K562 (cell line): ENCODE measurements around the gene CAPN8. TPM values are rescaled to one million over a fixed set of nuclear protein-coding genes. Genes with fewer than 3 reads are reported as not detected.

ENCODE experiments used
- ATF7 ChIP-seq: fragments of 450-650 bp; IDR thresholded peaks from 2 replicates; pipeline ENCODE4 v1.7.1; 2014; ENCODE audit warnings: mild to moderate bottlenecking, moderate library complexity
- C11orf30 ChIP-seq: fragments of 450-650 bp; IDR thresholded peaks from 2 replicates; pipeline ENCODE4 v1.6.1; 2016; ENCODE audit warnings: low read depth, mild to moderate bottlenecking
- ERF ChIP-seq: fragments of 450-650 bp; formaldehyde crosslinking; IDR thresholded peaks from 2 replicates; pipeline ENCODE4 v1.4.0; 2020; ENCODE audit warnings: mild to moderate bottlenecking, mixed read lengths
- ESRRB ChIP-seq: fragments of 250-450 bp; sonication (Bioruptor Pico); IDR thresholded peaks from 2 replicates; pipeline ENCODE4 v1.5.0; 2020; ENCODE audit warnings: mild to moderate bottlenecking, moderate library complexity, borderline replicate concordance
- FOXM1 ChIP-seq, 2 experiments: fragments of 450-650 bp in 1 of 2; sonication (generic) in 1 of 2; formaldehyde crosslinking in 1 of 2; IDR thresholded peaks; 2 replicates each; pipeline versions ENCODE4 v1.6.1 to v1.9.0; 2017 to 2022; ENCODE audit warnings: low read depth in 2 of 2, mild to moderate bottlenecking in 2 of 2, missing genetic modification reagents in 1 of 2, moderate library complexity in 1 of 2
- FUS ChIP-seq: fragments of 200-400 bp; formaldehyde crosslinking; optimal IDR thresholded peaks from 2 replicates; pipeline ENCODE3; 2017; ENCODE audit warnings: low read depth, low read length
- GATA2 ChIP-seq: sonication (generic); formaldehyde crosslinking; IDR thresholded peaks from 2 replicates; pipeline ENCODE4 v1.4.0; 2020; ENCODE audit warnings: mild to moderate bottlenecking, missing genetic modification reagents
- LEF1 ChIP-seq: fragments of 450-650 bp; IDR thresholded peaks from 2 replicates; pipeline ENCODE4 v1.6.1; 2016; ENCODE audit warnings: mild to moderate bottlenecking
- NCOA1 ChIP-seq: fragments of 450-650 bp; IDR thresholded peaks from 2 replicates; pipeline ENCODE4 v1.6.1; 2016; ENCODE audit warnings: low read depth
- NEUROD1 ChIP-seq: fragments of 150-350 bp; IDR thresholded peaks from 2 replicates; pipeline ENCODE4 v1.6.1; 2014; ENCODE audit warnings: borderline replicate concordance, low read length, low read depth; ENCODE audit not compliant: partially characterized antibody
- NFIC ChIP-seq: fragments of 450-650 bp; IDR thresholded peaks from 2 replicates; pipeline ENCODE4 v1.6.1; 2017; ENCODE audit warnings: mild to moderate bottlenecking, inconsistent platforms
- RBM39 ChIP-seq: fragments of 200-400 bp; formaldehyde crosslinking; optimal IDR thresholded peaks from 2 replicates; pipeline ENCODE3; 2018; ENCODE audit warnings: low read depth, low read length
- SMAD4 ChIP-seq: fragments of 250-450 bp; sonication (Bioruptor Pico); conservative IDR thresholded peaks from 2 replicates; pipeline ENCODE4 v1.8.0; 2021; ENCODE audit warnings: inconsistent platforms, mild to moderate bottlenecking, moderate library complexity
- SMC3 ChIP-seq: conservative IDR thresholded peaks from 2 replicates; pipeline ENCODE4 v1.6.1; 2011; ENCODE audit warnings: low read depth, low read length, improper control_type of control experiment; ENCODE audit not compliant: insufficient read depth
- TAL1 ChIP-seq: fragments of 450-650 bp; IDR thresholded peaks from 2 replicates; pipeline ENCODE4 v1.6.1; 2016; ENCODE audit warnings: mild to moderate bottlenecking
- ZNF133 ChIP-seq: fragments of 250-450 bp; sonication (Bioruptor Pico); IDR thresholded peaks from 2 replicates; pipeline ENCODE4 v1.4.0; 2020; ENCODE audit warnings: mild to moderate bottlenecking
- ZNF766 ChIP-seq: fragments of 200-800 bp; sonication (Bioruptor generic); conservative IDR thresholded peaks from 2 replicates; pipeline ENCODE4 v1.6.1; 2016; ENCODE audit warnings: missing genetic modification characterization, missing compliant biosample characterization
- polyA plus RNA-seq, 8 experiments: library from polyadenylated mRNA; depleted of rRNA in 4 of 8; stranded (reverse) in 5 of 8; unstranded in 3 of 8; fragments of >200 nt; fragmentation: Nextera tagmentation in 2 of 8; fragmentation: Illumina TruSeq in 1 of 8; extraction: Ambion mirVana in 2 of 8; extraction: Trizol in 1 of 8; gene quantifications; 2 replicates each; pipeline versions ENCODE4 v1.2.1 to v1.2.3, GENCODE V29; 2011 to 2014; ENCODE audit warnings: inconsistent platforms in 1 of 8, missing spikeins in 1 of 8
- total RNA-seq, 7 experiments: library from RNA; depleted of rRNA in 6 of 7; stranded (reverse); fragments of >200 nt in 6 of 7; fragmentation: Illumina TruSeq in 2 of 7; extraction: Trizol in 2 of 7; gene quantifications; 2 replicates each; pipeline versions ENCODE4 v1.2.1 to v1.2.3, GENCODE V29; 2011 to 2021; ENCODE audit warnings: low replicate concordance in 1 of 7
- TF ChIP-seq, protein P1 (sequence below): fragments of 450-650 bp; IDR thresholded peaks from 2 replicates; pipeline ENCODE4 v1.6.1; 2016; ENCODE audit warnings: low read depth, mild to moderate bottlenecking, moderate library complexity
- TF ChIP-seq, protein P2 (sequence below): IDR thresholded peaks from 2 replicates; pipeline ENCODE4 v1.6.1; 2016; ENCODE audit warnings: missing genetic modification characterization, missing compliant biosample characterization
- TF ChIP-seq, protein P3 (sequence below): fragments of 450-650 bp; formaldehyde crosslinking; IDR thresholded peaks from 2 replicates; pipeline ENCODE4 v1.4.0; 2020; ENCODE audit warnings: mild to moderate bottlenecking, moderate library complexity
- TF ChIP-seq, protein P4 (sequence below), 2 experiments: fragments of 450-650 bp in 1 of 2; sonication (generic) in 1 of 2; formaldehyde crosslinking; conservative IDR thresholded peaks; 2 replicates each; pipeline versions ENCODE4 v1.4.0 to v1.8.1; 2020 to 2022; ENCODE audit warnings: mild to moderate bottlenecking in 1 of 2, missing genetic modification reagents in 1 of 2
- TF ChIP-seq, protein P5 (sequence below): fragments of 450-650 bp; formaldehyde crosslinking; IDR thresholded peaks from 2 replicates; pipeline ENCODE4 v1.4.0; 2022; ENCODE audit warnings: missing genetic modification characterization

CAPN8 gene
- total and polyA plus RNA-seq, 9 of the 15 experiments (the other 6 are each of a cell fraction or from before 2014, with no cell fraction given), result 0.06 TPM; not detected in 8

DNA sequence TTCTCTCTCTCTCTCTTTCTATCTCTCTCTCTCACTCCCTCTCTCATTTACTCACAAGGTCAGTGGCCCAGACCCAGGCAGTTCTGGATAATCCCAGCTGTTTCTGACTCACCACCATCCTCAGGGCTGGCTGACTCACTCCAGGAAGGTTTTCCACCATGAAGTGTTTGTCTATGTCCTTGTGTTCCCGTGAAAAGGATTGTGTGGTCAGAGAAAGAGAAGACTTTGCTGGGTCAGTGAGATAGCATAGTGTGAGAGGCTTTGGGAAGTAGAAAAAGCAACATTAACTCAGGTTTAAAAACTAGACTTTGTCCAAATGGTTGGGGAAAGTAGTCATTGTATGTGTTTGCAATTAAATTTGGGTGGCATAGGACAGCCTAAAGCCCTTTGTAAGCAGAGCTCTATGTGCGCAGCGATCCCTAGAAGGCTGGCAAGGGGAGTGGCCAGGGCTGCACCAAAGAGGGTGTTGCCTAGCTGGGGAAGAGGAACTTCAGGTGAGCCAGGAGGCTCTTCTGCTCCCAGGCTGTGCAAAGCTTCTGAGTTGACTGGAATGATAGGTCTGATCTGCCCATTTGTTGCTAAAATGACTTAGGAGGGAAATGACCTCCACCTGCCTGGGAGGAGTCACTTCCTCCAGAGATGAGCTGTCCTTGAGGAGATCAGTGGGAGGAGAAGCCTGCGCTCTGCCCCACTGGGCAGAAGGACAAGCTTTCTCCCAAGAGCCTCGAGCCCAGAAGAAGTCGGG is 41.9 kb upstream of the CAPN8 start (continued):
- no peak for TF ChIP-seq FUS
- TF ChIP-seq RBM39, result no peak
- TF ChIP-seq, protein P1, sequence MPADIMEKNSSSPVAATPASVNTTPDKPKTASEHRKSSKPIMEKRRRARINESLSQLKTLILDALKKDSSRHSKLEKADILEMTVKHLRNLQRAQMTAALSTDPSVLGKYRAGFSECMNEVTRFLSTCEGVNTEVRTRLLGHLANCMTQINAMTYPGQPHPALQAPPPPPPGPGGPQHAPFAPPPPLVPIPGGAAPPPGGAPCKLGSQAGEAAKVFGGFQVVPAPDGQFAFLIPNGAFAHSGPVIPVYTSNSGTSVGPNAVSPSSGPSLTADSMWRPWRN, result no peak
- TF ChIP-seq, protein P2, sequence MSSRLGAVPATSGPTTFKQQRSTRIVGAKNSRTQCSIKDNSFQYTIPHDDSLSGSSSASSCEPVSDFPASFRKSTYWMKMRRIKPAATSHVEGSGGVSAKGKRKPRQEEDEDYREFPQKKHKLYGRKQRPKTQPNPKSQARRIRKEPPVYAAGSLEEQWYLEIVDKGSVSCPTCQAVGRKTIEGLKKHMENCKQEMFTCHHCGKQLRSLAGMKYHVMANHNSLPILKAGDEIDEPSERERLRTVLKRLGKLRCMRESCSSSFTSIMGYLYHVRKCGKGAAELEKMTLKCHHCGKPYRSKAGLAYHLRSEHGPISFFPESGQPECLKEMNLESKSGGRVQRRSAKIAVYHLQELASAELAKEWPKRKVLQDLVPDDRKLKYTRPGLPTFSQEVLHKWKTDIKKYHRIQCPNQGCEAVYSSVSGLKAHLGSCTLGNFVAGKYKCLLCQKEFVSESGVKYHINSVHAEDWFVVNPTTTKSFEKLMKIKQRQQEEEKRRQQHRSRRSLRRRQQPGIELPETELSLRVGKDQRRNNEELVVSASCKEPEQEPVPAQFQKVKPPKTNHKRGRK, result 0 out of 2 replicates have a peak, but pooled peaks have one; percentile 22
- TF ChIP-seq, protein P3, sequence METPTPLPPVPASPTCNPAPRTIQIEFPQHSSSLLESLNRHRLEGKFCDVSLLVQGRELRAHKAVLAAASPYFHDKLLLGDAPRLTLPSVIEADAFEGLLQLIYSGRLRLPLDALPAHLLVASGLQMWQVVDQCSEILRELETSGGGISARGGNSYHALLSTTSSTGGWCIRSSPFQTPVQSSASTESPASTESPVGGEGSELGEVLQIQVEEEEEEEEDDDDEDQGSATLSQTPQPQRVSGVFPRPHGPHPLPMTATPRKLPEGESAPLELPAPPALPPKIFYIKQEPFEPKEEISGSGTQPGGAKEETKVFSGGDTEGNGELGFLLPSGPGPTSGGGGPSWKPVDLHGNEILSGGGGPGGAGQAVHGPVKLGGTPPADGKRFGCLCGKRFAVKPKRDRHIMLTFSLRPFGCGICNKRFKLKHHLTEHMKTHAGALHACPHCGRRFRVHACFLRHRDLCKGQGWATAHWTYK (CRISPR knock-in tag), result no peak
- TF ChIP-seq NCOA1, result peak; percentile 27; the same call in 1 of the 2 replicates
- no peak for TF ChIP-seq SMC3
- TF ChIP-seq, protein P4, sequence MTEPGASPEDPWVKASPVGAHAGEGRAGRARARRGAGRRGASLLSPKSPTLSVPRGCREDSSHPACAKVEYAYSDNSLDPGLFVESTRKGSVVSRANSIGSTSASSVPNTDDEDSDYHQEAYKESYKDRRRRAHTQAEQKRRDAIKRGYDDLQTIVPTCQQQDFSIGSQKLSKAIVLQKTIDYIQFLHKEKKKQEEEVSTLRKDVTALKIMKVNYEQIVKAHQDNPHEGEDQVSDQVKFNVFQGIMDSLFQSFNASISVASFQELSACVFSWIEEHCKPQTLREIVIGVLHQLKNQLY (CRISPR knock-in tag; conservative IDR thresholded peaks at IDR 0.05), result no peak
- peak; percentile 6; the same call in 1 of the 2 replicates for TF ChIP-seq C11orf30
- TF ChIP-seq GATA2 (CRISPR knock-in tag), result no peak
- peak; percentile 36 for TF ChIP-seq ATF7
- TF ChIP-seq ZNF766 (CRISPR knock-in tag), result no peak
- no peak for TF ChIP-seq ERF (CRISPR knock-in tag)
- peak; percentile 70 for TF ChIP-seq NEUROD1
- TF ChIP-seq, protein P5, sequence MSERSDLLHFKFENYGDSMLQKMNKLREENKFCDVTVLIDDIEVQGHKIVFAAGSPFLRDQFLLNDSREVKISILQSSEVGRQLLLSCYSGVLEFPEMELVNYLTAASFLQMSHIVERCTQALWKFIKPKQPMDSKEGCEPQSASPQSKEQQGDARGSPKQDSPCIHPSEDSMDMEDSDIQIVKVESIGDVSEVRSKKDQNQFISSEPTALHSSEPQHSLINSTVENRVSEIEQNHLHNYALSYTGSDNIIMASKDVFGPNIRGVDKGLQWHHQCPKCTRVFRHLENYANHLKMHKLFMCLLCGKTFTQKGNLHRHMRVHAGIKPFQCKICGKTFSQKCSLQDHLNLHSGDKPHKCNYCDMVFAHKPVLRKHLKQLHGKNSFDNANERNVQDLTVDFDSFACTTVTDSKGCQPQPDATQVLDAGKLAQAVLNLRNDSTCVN, result no peak
- TF ChIP-seq FOXM1 (IDR thresholded peaks at IDR 0.05; ENCODE audit: low read depth), result no peak
- TF ChIP-seq FOXM1 (CRISPR knock-in tag; IDR thresholded peaks at IDR 0.05; ENCODE audit: low read depth), result no peak
- TF ChIP-seq NFIC, result peak; percentile 65
- TF ChIP-seq ZNF133, result no peak
- peak; percentile 74 for TF ChIP-seq LEF1
- no peak for TF ChIP-seq ESRRB
- TF ChIP-seq TAL1, result peak; percentile 54
- no peak for TF ChIP-seq SMAD4 (CRISPR knock-in tag)
